Colonic mucosa (tissue), 4 donors: Measurements from ENCODE around the gene JAZF1. TPM values are rescaled to one million over a fixed set of nuclear protein-coding genes. Genes with fewer than 3 reads are reported as not detected.

Experiments used
- DNase-seq: peaks from one replicate; pipeline ENCODE4 v3.0.0-alpha.2; 2020
- H3K27ac ChIP-seq: fragments of 200-600 bp; one replicate; pipeline ENCODE4 v1.8.0; 2021
- H3K27me3 ChIP-seq: fragments of 200-600 bp; one replicate; pipeline ENCODE4 v1.8.0; 2021
- H3K36me3 ChIP-seq: fragments of 200-600 bp; one replicate; pipeline ENCODE4 v1.8.0; 2021
- H3K4me1 ChIP-seq: fragments of 200-600 bp; one replicate; pipeline ENCODE4 v1.8.0; 2021; ENCODE audit warnings: mild to moderate bottlenecking
- H3K4me3 ChIP-seq: fragments of 200-600 bp; one replicate; pipeline ENCODE4 v1.8.0; 2021
- H3K9ac ChIP-seq, 2 donors: one replicate each; pipeline ENCODE4 v1.7.0; 2013; ENCODE audit warnings: control low read depth in 2 of 2, low read depth in 2 of 2, low read length in 2 of 2
- H3K9me3 ChIP-seq: fragments of 200-600 bp; one replicate; pipeline ENCODE4 v1.8.0; 2021
- intact Hi-C: fragments of 100-400 bp; cut with DNase I; formaldehyde crosslinking; loops from one replicate; pipeline ENCODE4 v1.14.1; 2022
- total RNA-seq, 2 donors: library from RNA; stranded (reverse); fragmentation: NEBNext Ultra II Directional in 1 of 2; extraction: Animal tissue kit (Norgen Biotek cat#: 25700) in 1 of 2; gene quantifications; one replicate each; pipeline ENCODE4 v1.2.1, GENCODE V29; 2021
- TF ChIP-seq, protein P1 (sequence below): fragments of 200-600 bp; IDR thresholded peaks from one replicate; pipeline ENCODE4 v1.8.0; 2022; ENCODE audit warnings: antibody characterized with exemption, mild to moderate bottlenecking
- donor health status: healthy.
- donor health status: DM: no; HTN: no; CAD: no.
- donor health status: DM: no; HTN: no; CAD: no.

The JAZF1 gene
- total RNA-seq, 2 donors from 2014 or later, result 1.8 to 10.1 TPM

DNA sequence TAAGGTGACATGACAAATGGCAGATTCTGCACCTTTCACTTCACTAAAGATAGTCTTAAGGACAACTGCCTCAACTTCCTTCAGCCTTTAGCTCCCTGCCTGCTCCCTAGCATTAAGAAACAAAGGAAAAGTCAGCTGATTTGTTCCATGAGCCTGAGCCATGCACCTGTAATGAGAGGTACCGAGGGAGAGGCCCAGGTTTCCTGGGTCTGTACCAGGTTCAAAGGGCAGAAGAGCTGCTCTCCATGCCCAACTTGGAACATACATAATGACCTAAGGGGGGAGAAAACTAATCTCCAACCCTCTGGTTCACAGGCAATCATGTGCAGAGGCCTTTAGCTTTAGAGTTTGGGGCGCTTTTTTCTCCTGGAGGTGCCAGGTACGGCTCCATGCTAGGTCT is 111.2 kb downstream of the JAZF1 start:
- H3K4me3 ChIP-seq, result no peak overlapping the region
- H3K9me3 ChIP-seq, result no peaks in the 10 kb centered on the region
- TF ChIP-seq, protein P1, sequence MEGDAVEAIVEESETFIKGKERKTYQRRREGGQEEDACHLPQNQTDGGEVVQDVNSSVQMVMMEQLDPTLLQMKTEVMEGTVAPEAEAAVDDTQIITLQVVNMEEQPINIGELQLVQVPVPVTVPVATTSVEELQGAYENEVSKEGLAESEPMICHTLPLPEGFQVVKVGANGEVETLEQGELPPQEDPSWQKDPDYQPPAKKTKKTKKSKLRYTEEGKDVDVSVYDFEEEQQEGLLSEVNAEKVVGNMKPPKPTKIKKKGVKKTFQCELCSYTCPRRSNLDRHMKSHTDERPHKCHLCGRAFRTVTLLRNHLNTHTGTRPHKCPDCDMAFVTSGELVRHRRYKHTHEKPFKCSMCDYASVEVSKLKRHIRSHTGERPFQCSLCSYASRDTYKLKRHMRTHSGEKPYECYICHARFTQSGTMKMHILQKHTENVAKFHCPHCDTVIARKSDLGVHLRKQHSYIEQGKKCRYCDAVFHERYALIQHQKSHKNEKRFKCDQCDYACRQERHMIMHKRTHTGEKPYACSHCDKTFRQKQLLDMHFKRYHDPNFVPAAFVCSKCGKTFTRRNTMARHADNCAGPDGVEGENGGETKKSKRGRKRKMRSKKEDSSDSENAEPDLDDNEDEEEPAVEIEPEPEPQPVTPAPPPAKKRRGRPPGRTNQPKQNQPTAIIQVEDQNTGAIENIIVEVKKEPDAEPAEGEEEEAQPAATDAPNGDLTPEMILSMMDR, result no peak
- no peaks in the 10 kb centered on the region for H3K36me3 ChIP-seq
- H3K9ac ChIP-seq, result no peak overlapping the region
- no peaks in the 10 kb centered on the region for H3K4me1 ChIP-seq
- no peak for DNase-seq
- intact Hi-C loops, result no loop called here
- H3K27ac ChIP-seq, result no peak overlapping the region
- H3K27me3 ChIP-seq, result no peaks in the 10 kb centered on the region

DNA sequence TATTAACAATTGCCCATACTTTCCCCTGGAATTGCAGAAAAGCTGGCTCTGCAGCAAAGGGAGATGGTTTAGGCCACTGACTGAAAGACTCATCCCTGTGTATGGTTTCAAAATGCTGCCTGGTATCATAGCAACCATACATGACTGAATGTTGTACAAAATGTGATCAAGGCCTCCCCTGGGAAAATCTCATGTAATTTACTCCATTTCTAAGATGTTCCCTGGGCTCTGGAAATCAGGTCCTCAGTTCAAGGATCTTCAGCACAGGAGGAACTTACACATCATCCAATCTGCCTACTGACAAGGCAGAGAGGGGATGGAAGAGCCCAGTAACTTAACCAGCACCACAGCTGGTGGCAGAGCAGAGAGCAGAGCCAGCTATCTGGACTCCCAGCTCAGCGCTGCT is 111.8 kb downstream of the JAZF1 start:
- H3K9me3 ChIP-seq, result no peaks in the 10 kb centered on the region
- no peak overlapping the region for H3K9ac ChIP-seq
- no peak for DNase-seq
- no peaks in the 10 kb centered on the region for H3K27me3 ChIP-seq
- H3K36me3 ChIP-seq, result no peaks in the 10 kb centered on the region
- H3K4me1 ChIP-seq, result no peaks in the 10 kb centered on the region
- H3K4me3 ChIP-seq, result no peak overlapping the region
- TF ChIP-seq, protein P1, result no peak
- intact Hi-C loops, result no loop called here
- no peak overlapping the region for H3K27ac ChIP-seq

DNA sequence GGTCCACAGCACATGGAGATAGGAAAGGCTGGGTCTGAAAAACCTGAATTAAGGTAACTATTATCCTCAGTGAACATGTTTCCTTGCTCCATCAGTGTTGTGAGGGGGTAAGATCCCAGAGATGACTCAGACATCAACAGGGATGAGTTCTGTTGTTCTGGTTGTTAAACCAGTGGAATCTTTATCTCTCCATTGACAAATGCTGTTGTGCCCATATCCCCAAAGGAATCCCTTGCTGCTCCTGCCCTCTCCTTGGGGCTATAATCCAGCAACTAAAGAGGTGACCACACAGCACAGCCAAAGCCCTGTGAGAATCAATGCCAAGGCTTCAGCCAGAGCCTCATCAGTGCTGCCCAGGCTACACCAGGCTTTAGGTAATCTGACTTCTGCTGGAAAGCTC is 113.4 kb downstream of the JAZF1 start:
- DNase-seq, result no peak
- Histone ChIP-seq H3K27ac (no peak overlapping the region), H3K36me3 (no peaks in the 10 kb centered on the region)

DNA sequence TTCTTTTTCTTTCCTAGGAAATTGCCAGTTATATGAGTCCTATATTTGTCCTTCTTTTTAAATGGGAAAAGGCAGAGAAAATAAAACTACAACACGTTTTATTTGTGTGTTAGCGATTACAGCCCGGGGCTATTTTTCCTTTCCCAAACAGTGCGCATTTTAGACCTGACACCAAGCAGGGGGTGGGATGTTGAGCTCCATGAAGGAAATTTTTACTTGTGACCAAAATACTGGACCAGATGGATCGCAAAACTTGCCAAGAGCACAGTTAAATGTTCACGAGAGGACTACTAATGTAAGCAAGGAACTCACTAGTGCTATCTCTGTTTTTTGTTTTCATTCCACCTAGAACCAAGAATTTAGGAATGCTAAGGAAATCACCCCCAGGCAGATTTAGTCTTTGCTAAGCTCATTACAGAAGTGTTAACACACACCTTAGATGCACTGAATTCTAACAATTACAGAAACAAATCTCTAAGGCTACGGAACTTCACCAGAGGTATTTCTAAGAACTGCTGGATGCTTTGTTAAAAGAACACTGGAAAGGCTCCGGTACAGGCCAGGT is 114.8 kb downstream of the JAZF1 start:
- intact Hi-C loops, result no loop called here
- Histone ChIP-seq H3K9ac (no peak overlapping the region), H3K27me3 (no peaks in the 10 kb centered on the region), H3K9me3 (no peaks in the 10 kb centered on the region), H3K4me3 (no peak overlapping the region), H3K27ac (peak overlapping the region; percentile 1), H3K36me3 (no peaks in the 10 kb centered on the region), H3K4me1 (no peaks in the 10 kb centered on the region)
- DNase-seq, result no peak
- TF ChIP-seq, protein P1, result no peak

More for the DNA sequence above, 113.4 kb downstream of the JAZF1 start:
- H3K9me3 ChIP-seq, result no peaks in the 10 kb centered on the region
- no peak overlapping the region for H3K4me3 ChIP-seq
- H3K27me3 ChIP-seq, result no peaks in the 10 kb centered on the region
- H3K9ac ChIP-seq, result no peak overlapping the region
- H3K4me1 ChIP-seq, result no peaks in the 10 kb centered on the region
- TF ChIP-seq, protein P1, result no peak
- intact Hi-C loops, result no loop called here

DNA sequence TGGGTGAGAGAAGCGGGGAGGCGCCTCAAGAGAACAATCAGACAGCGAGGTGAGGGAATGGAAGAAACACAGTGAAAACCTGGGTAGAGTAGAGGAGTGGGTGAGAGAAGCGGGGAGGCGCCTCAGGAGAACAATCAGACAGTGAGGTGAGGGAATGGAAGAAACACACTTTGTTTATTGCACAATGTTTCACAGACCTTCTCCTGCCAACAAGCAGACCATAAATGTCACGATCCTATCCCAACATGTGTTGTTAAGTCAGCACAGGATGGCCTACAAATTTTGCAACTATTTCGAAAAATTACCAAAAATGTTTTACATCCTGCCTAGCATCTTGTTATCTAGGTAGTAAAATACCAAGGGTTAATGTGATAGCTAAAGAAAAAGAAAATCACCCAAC is 115.3 kb downstream of the JAZF1 start:
- TF ChIP-seq, protein P1, result no peak
- Histone ChIP-seq H3K27ac (peak overlapping the region; percentile 1), H3K9ac (no peak overlapping the region), H3K27me3 (no peaks in the 10 kb centered on the region), H3K9me3 (no peaks in the 10 kb centered on the region), H3K36me3 (no peaks in the 10 kb centered on the region), H3K4me1 (no peaks in the 10 kb centered on the region), H3K4me3 (no peak overlapping the region)
- intact Hi-C loops, result no loop called here
- no peak for DNase-seq
